HG02943 (cell line): ENCODE results near the gene RNF187.

Experiments used
- ATAC-seq: cut with Tn5 transposase; IDR thresholded peaks from one replicate; pipeline ENCODE4 v1.9.1; 2021; ENCODE audit warnings: mild to moderate bottlenecking, low read depth, moderate library complexity; ENCODE audit not compliant: unreplicated experiment

The RNF187 gene

GRCh38 chr1:228507961-228508652 is 20.9 kb downstream of the RNF187 start:
- ATAC-seq: no peak

- no peak for ATAC-seq
These were observed 21.7 kb downstream of the RNF187 start for GRCh38 chr1:228508840-228509415.

GRCh38 chr1:228510101-228510802 is 23.1 kb downstream of the RNF187 start:
- ATAC-seq: no peak

GRCh38 chr1:228510803-228511413 is 23.7 kb downstream of the RNF187 start:
- ATAC-seq: no peak

GRCh38 chr1:228511546-228512445 is 24.6 kb downstream of the RNF187 start:
- no peak for ATAC-seq

GRCh38 chr1:228512781-228513198 is 25.6 kb downstream of the RNF187 start:
- no peak for ATAC-seq

GRCh38 chr1:228513236-228513900 is 26.2 kb downstream of the RNF187 start:
- ATAC-seq: no peak

GRCh38 chr1:228514421-228514820 is 27.2 kb downstream of the RNF187 start:
- ATAC-seq: no peak

- ATAC-seq: no peak
These were observed 28.1 kb downstream of the RNF187 start for GRCh38 chr1:228515200-228515834.

- ATAC-seq: no peak
These were observed 30.5 kb downstream of the RNF187 start for GRCh38 chr1:228517655-228518054.

- no peak for ATAC-seq
These were observed 40.4 kb downstream of the RNF187 start for GRCh38 chr1:228527596-228527995.

GRCh38 chr1:228528612-228529011 is 41.4 kb downstream of the RNF187 start:
- no peak for ATAC-seq

- no peak for ATAC-seq
These were observed 43.0 kb downstream of the RNF187 start for GRCh38 chr1:228530086-228530758.

- ATAC-seq: no peak
These were observed 44.0 kb downstream of the RNF187 start for GRCh38 chr1:228530951-228531731.

GRCh38 chr1:228538831-228539230 is 51.6 kb downstream of the RNF187 start:
- ATAC-seq: no peak

GRCh38 chr1:228540161-228540917 is 53.2 kb downstream of the RNF187 start:
- no peak for ATAC-seq

- ATAC-seq: no peak
These were observed 54.5 kb downstream of the RNF187 start for GRCh38 chr1:228541725-228542124.
